HG02610 (cell line): Measurements from ENCODE around the gene SMPD4.
"Not testable (repeated sequence)": the region's sequence is repeated elsewhere in the genome, so short reads cannot be mapped to it uniquely, and the experiment has no call there.

Experiments used
- ATAC-seq: cut with Tn5 transposase; IDR thresholded peaks from one replicate; pipeline ENCODE4 v1.9.1; 2021; ENCODE audit warnings: mild to moderate bottlenecking, moderate library complexity; ENCODE audit not compliant: unreplicated experiment

Gene SMPD4

DNA sequence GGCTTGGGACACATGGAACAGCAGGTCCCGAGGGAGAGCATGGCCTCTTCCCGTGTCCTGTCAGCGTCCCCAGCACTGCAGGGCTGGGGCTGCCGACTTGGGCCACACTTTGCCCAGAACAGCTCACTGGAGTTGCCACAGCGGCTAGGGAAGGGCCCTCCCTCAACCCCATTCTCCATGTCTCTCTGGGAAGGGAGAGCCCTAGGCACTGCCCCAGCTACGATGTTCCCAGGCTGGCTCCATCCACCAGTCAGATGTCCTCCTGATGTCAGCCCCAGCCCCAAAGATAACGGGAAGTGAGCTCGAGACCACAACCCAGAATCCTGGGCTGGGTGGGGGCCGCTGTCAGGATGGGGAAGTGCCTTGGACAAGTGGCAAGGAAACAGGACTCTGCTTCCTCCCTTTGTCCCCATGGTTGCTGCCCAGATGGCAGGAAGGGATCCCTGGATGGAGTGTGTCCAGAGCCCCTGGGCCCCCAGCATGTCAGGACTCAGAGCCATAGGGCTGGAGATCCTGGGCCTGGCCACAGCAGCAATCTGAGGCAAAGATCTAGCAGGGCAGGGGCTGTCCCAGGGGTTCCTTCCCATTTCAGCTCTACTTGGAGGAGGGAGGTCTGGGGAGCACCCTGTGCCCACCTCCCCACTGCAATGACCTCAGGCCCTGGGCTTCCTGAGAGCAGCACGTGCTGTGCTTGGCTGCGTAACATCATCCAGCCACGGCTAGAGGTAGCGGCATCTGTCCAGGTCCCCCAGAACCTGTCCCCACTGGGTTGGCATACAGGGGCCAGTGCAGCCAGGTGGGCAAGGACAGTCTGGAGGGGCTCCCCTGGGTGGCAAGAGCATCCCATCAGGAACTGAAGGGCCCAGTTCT is 38.8 kb downstream of the SMPD4 start:
- peak; percentile 1 for ATAC-seq

DNA sequence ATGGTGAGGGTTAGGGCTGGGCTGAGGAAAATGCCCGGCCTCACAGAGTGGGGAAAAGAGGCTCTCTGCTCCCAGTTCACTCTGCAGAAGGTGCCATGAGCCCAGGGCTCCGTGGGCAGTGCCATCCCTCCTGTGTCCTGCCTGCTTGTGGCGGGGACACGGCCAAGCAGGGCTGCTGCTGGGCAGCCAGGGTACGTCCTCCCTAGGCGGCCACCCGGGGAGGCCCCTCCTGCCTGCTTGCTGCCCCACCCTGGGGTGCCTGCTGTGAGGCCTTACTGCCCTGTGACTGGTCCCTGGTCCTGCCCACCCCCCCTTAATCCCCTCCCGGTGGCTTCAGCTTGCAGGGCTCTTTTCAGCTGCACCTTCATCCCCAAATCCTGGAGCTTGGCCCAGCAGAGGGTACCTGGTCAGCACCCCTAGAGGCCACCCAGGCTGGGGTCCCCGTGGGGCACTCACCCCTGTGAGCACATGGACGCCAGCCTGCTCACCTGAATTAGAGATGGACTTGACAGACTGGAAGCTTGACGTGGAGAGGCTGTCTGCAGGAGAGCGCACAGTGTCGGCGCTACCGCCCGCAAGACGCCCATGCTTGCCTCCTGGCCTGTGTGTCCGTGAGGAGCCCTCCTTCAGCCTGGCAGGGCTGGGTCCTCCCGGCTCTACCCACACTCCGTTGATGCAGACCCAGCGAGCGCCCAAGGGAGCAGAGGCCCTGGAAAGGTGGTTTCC is 39.6 kb downstream of the SMPD4 start:
- ATAC-seq: not testable (repeated sequence)

DNA sequence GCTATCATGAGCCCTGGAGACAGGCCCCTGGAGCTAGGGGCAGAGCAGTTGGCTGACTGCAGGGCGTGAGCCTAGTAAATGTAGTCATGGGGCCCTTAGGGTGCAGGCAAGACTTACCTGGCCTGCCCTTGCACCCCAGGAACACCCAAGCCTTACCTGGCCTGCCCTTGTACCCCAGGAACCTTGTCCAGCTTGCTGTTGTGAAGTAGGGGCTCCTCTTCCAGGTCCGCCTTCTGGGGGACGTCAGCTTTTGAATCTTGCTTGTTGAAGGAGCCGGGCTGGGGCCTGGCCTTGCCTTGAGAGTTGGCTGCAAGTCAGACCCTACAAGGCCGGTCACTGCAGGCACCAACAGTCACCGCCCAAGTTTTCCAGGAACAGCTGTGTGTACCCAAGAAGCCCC is 40.4 kb downstream of the SMPD4 start:
- ATAC-seq: not testable (repeated sequence)

DNA sequence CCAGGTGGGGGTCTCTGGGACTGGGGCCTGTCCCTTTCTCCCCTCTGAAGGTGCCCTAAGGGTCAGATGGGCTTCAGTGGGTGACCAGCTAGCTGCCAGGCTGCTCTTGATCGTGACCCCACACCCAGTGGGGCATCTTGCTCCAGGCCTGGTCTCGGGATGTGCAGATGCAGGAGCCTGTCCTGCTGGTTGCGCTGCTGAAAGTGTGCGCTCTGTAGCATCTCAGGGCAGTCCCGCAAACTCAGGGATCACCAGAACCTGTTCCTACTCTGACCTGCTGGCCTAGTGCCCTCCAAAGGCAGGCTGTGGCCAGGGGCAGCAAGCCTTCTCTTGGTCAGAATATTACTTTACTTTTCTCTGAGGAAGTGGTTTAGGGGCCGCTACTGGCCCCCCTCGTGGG is 40.9 kb downstream of the SMPD4 start:
- not testable (repeated sequence) for ATAC-seq

DNA sequence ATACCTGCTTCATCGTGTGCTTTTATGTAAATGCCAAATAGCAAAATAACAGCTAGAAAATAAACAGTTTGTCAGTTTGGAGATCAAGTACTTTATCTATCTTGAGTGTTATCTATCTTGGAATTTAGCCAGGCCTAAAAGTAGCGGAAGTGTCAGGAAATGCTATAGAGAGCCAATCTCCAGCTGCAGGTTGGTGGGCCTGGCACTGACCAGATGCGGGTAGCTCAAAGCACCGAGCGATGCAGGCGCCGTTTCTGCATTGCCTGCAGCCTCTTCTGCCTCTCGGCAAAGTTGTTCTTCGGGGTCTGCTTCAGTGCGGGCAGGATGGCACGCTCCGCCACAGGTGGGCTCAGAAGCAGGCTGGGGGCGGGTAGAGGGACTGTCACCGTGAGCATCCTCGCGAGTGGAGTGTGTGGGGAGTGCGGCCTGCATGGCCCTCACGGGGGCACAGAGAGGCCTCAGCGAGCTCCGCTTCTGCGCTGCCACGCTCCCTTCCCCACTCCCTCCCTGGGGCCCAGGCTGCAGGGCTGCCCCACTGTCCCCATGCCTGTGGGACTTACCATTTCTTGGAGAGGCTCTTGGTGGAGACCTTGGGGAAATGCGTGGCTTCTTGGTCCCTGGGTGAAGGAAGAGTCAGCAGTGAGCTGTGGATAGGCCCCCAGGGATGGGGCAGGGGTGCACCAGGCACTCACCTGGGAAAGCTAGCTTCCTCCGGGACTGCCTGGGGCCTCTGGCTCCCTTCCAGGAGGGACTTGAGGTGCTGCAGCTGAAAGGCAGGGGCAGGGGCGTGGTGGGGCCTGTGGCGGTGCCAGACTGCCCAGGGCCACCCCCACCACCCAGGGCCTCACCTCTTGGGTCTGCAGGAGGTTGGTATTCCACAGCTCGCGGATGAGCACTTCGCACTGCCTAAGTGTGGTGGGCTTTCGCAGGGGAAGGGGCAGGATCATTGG is 41.8 kb downstream of the SMPD4 start:
- ATAC-seq: not testable (repeated sequence)

DNA sequence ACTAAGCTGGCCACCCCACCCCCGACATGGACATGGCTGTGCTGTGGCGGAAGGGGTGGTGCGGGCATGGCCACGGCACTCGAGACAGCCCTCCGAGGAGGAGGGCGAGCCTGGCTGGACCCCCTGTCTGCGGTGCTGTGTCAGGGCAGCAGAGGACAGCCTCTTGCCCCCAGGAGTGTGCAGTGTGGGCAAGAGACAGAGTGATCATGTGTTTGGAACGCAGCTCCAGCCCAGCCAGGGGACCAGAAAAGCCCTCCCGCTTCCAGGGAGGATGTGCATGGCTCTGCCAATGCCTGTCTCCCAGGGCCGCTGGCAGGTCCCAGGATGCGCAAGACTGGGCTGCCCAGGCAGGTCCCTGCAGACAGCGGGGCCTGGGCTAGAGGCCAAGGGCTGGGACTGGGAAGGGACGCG is 42.6 kb downstream of the SMPD4 start:
- not testable (repeated sequence) for ATAC-seq

DNA sequence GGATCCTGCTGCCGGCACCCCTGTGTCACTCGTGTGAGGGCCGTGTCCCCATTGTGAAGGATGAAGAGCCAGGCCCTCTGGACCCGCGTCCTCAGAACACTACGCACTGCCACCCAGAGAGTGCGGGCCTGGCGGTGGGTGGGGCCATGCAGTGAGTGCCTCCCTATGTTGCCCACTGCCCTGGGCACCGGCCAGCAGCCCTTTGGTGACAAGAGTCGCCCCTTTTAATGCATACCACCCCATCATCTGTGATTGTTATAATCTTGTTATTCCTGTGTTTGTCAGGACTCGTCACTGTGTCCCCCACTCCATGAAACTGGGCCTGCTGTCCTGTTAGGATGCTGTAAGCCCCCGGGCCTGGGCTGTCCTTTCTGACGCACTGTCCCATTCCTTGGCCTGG is 43.1 kb downstream of the SMPD4 start:
- not testable (repeated sequence) for ATAC-seq

DNA sequence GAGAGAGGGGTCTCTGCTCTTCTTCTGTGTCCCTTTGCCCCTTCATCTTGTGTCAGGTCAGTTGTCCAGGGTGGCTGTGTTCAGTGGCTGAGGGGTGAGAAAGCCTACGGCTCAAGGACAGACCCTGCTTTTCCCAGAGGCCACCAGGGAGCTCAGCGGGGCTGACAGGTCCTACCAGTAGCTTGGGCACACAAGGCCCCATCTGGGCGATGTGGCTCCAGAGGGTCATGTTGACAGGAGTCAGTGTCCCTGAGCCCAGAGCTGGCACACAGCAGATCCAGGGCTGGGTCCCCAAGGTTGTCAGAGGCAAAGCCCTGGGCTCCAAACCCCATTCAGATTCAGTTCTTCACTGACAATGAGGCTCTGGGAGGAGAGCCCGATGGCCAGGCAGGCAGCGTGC is 44.3 kb downstream of the SMPD4 start:
- not testable (repeated sequence) for ATAC-seq

DNA sequence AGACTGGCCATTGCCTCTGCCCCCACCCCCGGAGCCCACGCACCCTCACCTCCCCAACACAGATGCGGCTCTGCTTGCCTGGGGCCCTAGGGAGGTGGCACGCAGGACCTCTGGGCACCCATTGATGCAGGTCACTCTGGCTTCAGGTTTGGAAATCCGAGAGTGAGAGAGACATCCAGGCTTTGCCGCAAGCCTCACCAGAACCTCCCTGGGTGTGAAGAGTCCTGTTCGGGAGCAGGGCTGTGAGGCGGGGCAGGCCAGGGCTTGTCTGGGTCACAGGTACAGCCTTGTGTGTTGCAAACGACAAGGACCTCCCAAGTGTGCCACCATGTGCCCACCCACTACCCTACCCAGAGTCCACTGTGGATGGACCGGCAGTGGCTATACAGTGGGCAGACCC is 44.9 kb downstream of the SMPD4 start:
- ATAC-seq: not testable (repeated sequence)

DNA sequence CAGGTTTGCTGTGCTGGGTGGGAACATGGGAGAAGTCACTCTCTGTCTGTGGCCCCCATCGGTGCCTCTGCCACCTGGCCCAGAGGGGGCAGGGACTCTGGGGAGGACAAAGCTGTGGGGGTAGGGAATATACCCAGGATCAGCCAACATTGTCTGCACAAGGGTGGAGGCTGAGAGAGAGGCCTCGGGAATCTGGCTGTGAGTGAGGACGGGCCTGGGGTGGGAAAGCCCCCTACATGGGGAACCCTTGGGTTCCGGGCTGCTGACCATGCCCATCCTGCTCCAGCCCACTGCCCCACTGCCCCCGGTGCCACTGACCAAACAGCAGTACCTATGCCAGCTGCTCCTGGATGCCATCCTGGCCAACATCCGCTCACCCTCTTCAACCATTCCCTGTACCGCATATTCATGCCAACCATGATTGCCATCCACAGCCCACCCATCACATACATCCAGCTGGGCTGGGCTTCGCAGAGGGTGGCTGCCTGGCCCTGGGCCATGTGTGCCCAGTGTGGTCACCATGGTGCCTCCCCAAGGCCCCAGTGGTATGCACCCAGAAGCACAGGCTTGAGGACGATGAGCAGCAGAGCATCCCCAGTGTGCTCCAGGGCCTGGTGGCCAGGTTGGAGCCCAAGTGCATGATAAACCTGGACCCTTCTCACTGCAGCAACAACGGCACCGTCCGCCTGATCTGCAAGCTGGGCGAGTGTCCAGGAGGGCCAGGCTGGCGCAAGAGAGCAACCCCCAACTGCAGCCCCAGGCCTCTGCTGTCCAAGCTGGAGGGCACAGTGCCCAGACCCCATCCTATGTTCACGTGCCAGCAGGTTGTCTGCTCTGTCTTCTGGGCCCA is 45.5 kb downstream of the SMPD4 start:
- ATAC-seq: no peak

DNA sequence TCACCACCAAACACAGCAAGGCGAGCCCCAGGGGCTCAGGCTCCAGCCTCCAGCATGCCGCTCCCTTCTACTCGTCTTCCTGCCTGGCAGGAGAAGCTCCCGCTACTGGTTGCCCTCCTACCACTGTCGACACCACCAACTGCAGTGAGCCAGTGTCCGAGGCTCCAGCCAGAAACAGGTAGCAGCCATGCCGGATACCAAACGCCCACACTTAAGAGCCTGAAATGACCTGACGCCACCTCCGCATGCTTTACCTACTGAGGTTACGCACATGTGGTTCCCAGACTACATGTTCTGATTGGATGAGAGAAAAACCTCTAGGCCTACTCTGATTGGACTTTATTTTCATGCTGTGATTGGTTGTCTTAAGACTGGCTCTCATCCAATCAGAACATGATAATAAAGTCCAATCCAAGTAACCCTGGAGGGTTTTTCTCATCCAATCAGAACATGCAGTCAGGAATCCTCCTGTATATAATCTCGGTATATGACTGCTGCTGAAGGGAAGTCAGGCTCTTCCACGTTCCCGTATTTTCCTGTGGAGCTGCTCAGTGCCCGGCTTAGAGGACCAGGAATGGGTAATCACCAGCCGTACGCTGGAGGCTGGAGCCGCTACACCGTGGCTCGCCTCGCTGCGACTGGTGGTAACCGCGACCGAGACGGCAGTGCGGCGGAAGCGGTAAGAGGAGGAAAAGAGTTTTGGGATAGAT is 52.1 kb downstream of the SMPD4 start, which contains the start of gene POTEF:
Gene POTEF (minus strand): TSS at position 103 of the 710 bp plus-strand sequence. CDS start 8,707 bp downstream, outside the sequence.
- ATAC-seq: not testable (repeated sequence)

DNA sequence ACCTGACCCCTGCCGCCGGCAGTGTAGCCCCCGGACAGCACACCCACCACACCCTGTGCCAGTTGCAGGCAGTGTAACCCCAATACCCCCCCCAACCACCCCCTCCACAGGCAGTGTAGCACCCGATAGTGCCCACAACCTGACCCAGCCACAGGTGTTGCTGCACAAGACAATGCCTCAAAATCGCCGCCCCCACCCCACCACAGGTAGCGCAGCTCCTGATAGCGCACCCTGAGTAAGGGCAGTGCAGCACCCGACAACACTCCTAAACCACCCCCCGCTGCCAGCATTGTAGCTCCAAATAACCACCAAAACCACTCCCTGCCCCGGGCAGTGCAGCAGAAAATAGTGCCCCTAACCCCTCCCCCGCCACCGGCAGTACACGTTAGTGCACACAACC is 52.9 kb downstream of the SMPD4 start:
- not testable (repeated sequence) for ATAC-seq

DNA sequence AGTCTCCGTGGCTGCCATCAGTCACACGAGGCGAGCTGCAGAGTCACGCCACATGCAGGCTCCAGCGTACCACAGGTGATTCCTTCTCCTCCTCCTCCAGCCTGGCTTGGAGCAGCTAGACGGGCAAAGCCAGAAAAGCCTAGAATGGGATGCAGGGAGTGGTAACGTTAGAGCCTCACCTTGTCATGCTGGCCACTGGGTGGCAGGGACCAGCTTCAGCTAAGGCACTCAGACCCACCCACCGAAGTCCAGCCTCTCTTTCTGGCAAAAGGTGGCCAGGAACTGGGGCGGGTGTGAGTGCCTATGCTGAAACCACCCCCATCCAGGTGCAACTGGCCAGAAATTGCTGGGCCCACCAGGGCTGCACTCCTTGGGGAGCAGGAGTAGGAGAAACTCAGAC is 53.7 kb downstream of the SMPD4 start:
- not testable (repeated sequence) for ATAC-seq

DNA sequence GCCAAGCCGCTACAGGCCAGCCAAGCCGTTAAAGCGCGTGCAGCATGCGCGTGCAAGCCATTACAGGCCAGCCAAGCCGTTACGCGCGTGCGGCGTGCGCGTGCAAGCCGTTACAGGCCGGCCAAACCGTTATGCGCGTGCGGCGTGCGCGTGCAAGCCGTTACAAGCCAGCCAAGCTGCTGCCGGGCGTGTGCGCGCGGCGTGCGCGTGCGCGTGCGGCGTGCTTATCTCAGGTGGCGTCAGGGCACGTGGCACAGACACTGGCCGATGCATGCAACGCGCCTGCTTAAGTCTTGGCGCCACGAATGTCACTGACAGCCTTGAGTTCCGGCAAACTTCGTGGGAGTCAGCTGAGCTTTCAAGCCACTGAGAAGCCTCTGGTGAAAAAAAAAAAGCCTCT is 60.5 kb downstream of the SMPD4 start:
- ATAC-seq: not testable (repeated sequence)

DNA sequence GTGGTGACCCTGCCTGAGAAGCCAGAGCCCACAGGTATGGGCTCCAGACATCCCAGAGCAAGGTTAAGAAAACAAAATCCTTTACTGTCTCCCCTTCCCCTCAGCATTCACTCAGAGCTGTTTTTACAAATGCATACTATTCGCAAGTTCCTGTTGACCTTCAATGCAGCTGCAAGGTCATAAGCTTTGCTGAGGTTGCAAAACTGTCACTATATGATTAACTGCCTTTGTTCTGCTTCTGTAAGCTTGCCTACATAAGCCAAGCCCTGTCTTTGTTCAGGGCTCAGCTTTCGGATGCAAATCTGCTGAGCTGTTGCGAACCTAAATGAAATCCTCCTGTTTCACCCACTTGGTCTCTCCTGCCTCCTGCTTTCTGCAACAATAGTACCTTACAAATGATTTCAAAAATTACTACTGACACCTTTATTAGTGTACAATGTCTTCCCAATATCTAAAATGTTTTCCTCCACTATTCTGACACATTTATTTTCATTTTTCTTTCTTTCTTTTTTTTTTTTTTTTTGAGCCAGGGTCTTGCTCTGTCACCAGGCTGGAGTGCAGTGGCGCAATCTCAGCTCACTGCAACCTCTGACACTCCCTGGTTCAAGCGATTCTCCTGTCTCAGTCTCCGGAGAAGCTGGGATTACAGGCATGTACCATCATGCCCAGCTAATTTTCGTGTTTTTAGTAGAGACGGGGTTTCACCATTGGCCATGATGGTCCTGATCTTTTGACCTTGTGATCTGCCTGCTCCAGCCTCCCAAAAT is 78.6 kb downstream of the SMPD4 start:
- not testable (repeated sequence) for ATAC-seq
